CD4-positive, alpha-beta T cell treated with Interleukin-15 for 4 hours (primary cell): Measurements from ENCODE around the gene L3MBTL2.

Experiments
- DNase-seq: peaks from one replicate; pipeline ENCODE4 v3.0.0-alpha.2; 2020; ENCODE audit warnings: low spot score

Gene L3MBTL2

GRCh38 chr22:41273128-41273527 is 68.0 kb downstream of the L3MBTL2 start:
- no peak for DNase-seq

GRCh38 chr22:41274856-41275255 is 69.7 kb downstream of the L3MBTL2 start:
- DNase-seq = no peak

GRCh38 chr22:41280065-41280464 is 75.0 kb downstream of the L3MBTL2 start:
- no peak for DNase-seq

DNA sequence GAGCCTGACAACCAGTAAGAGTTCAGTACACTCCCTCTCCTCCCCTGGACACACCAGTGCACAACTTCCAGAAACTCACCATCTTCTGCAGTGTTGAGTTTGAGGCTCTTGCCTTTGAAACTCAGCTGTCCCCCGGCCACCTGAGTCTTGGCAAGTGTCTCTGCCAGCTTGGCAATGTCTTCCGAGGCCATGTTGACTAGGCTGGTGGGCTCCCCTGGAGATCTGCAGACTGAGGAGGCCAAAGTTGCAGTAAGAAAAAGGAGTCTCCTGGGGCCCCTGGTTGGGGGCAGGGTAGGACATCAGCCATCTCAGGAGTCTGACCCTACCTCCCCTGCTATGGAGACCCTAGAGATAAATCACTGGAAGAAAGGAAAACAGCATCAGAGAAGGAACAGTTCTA is 75.7 kb downstream of the L3MBTL2 start:
- DNase-seq = no peak
